ENCODE results near the gene TFDP1.

- no peak for TF ChIP-seq CTCF (IDR thresholded peaks at IDR 0.05)
- TF ChIP-seq POLR2A (IDR thresholded peaks at IDR 0.05) = no peak
Measured at GRCh38 chr13:113621046-113621445, 36.5 kb downstream of the TFDP1 start.

Data from transverse colon (tissue), 3 donors.